T-helper 17 cell (primary cell): Measurements from ENCODE around the gene PCBP3. TPM values are rescaled to one million over a fixed set of nuclear protein-coding genes. Genes with fewer than 3 reads are reported as not detected.
A peak's percentile ranks its signal among the peaks of the same experiment; 100 is the strongest.

ENCODE experiments used
- ATAC-seq: fragments of 150-1000 bp; cut with Tn5 transposase; 2 replicates; pipeline ENCODE4 v1.10.0; 2021; ENCODE audit warnings: mild to moderate bottlenecking, moderate library complexity
- DNase-seq, 3 donors: peaks; one replicate each; pipeline versions ENCODE4 v3.0.0 to v3.0.0-alpha.2; 2020 to 2021
- H3K9me3 ChIP-seq: one replicate; pipeline ENCODE4 v1.7.0; 2013; ENCODE audit warnings: low read length, mild to moderate bottlenecking; ENCODE audit not compliant: control insufficient read depth, poor library complexity, severe bottlenecking
- H3K27ac Mint-ChIP-seq: one replicate; pipeline ENCODE4 v1.8.0; 2022; ENCODE audit warnings: mild to moderate bottlenecking, moderate library complexity, mixed read lengths
- H3K27me3 Mint-ChIP-seq: one replicate; pipeline ENCODE4 v1.8.0; 2022; ENCODE audit warnings: mixed read lengths
- H3K36me3 Mint-ChIP-seq: one replicate; pipeline ENCODE4 v1.8.0; 2022; ENCODE audit warnings: low read depth, mixed read lengths
- H3K4me1 Mint-ChIP-seq: one replicate; pipeline ENCODE4 v1.8.0; 2022; ENCODE audit warnings: mild to moderate bottlenecking, mixed read lengths
- H3K4me3 Mint-ChIP-seq: one replicate; pipeline ENCODE4 v1.8.0; 2022; ENCODE audit warnings: mild to moderate bottlenecking, moderate library complexity, mixed read lengths
- total RNA-seq, 4 donors: library from RNA in 2 of 4; stranded (reverse) in 2 of 4; gene quantifications; one replicate each; pipeline ENCODE4 v1.2.3 and lab custom pipeline; 2022 to 2026

The PCBP3 gene
- total RNA-seq, 2 donors from 2014 or later = 0.91 to 4.2 TPM

GRCh38 chr21:45869121-45870007, 225.8 kb downstream of the PCBP3 start:
- H3K27ac Mint-ChIP-seq = no peak overlapping the region
- H3K9me3 ChIP-seq = no peaks in the 10 kb centered on the region
- H3K36me3 Mint-ChIP-seq = peaks cover 3% of the 10 kb centered on the region
- peaks cover 27% of the 10 kb centered on the region for H3K27me3 Mint-ChIP-seq
- DNase-seq (no peak), ATAC-seq (no peak)
- no peak overlapping the region for H3K4me3 Mint-ChIP-seq
- peaks cover 2% of the 10 kb centered on the region for H3K4me1 Mint-ChIP-seq

- H3K27ac Mint-ChIP-seq = no peak overlapping the region
- H3K36me3 Mint-ChIP-seq = peaks cover 3% of the 10 kb centered on the region
- H3K27me3 Mint-ChIP-seq = peaks cover 27% of the 10 kb centered on the region
- no peak overlapping the region for H3K4me3 Mint-ChIP-seq
- no peaks in the 10 kb centered on the region for H3K9me3 ChIP-seq
- ATAC-seq = no peak
- no peak for DNase-seq
- peaks cover 2% of the 10 kb centered on the region for H3K4me1 Mint-ChIP-seq
Observed at GRCh38 chr21:45870421-45870820, 226.9 kb downstream of the PCBP3 start.

- no peak overlapping the region for H3K27ac Mint-ChIP-seq
- peaks cover 3% of the 10 kb centered on the region for H3K36me3 Mint-ChIP-seq
- peaks cover 2% of the 10 kb centered on the region for H3K4me1 Mint-ChIP-seq
- DNase-seq (no peak), ATAC-seq (no peak)
- H3K9me3 ChIP-seq = no peaks in the 10 kb centered on the region
- H3K4me3 Mint-ChIP-seq = no peak overlapping the region
- peaks cover 27% of the 10 kb centered on the region for H3K27me3 Mint-ChIP-seq
Observed at GRCh38 chr21:45870851-45871615, 227.5 kb downstream of the PCBP3 start.

- Mint-ChIP-seq H3K4me3 (no peak overlapping the region), H3K4me1 (peaks cover 2% of the 10 kb centered on the region), H3K27me3 (peaks cover 27% of the 10 kb centered on the region), H3K36me3 (peaks cover 3% of the 10 kb centered on the region), H3K27ac (no peak overlapping the region)
- no peaks in the 10 kb centered on the region for H3K9me3 ChIP-seq
- no peak for DNase-seq
- no peak for ATAC-seq
Observed at GRCh38 chr21:45871616-45872236, 228.2 kb downstream of the PCBP3 start.

GRCh38 chr21:45872471-45872870, 228.9 kb downstream of the PCBP3 start:
- H3K9me3 ChIP-seq = no peaks in the 10 kb centered on the region
- Mint-ChIP-seq H3K4me3 (no peak overlapping the region), H3K36me3 (peaks cover 3% of the 10 kb centered on the region), H3K27ac (peak overlapping the region; percentile 34), H3K27me3 (peaks cover 20% of the 10 kb centered on the region), H3K4me1 (peaks cover 2% of the 10 kb centered on the region)
- no peak for ATAC-seq
- no peak for DNase-seq

GRCh38 chr21:45872902-45873301, 229.4 kb downstream of the PCBP3 start:
- peaks cover 3% of the 10 kb centered on the region for H3K36me3 Mint-ChIP-seq
- DNase-seq = no peak
- no peaks in the 10 kb centered on the region for H3K9me3 ChIP-seq
- H3K27me3 Mint-ChIP-seq = peaks cover 18% of the 10 kb centered on the region
- no peak overlapping the region for H3K4me3 Mint-ChIP-seq
- no peak for ATAC-seq
- H3K4me1 Mint-ChIP-seq = peaks cover 2% of the 10 kb centered on the region
- H3K27ac Mint-ChIP-seq = peak overlapping the region; percentile 34

- peaks cover 3% of the 10 kb centered on the region for H3K36me3 Mint-ChIP-seq
- H3K27ac Mint-ChIP-seq = peak overlapping the region; percentile 73
- ATAC-seq = no peak
- DNase-seq = no peak
- H3K9me3 ChIP-seq = no peaks in the 10 kb centered on the region
- H3K4me1 Mint-ChIP-seq = peaks cover 2% of the 10 kb centered on the region
- no peak overlapping the region for H3K4me3 Mint-ChIP-seq
- H3K27me3 Mint-ChIP-seq = peaks cover 18% of the 10 kb centered on the region
Observed at GRCh38 chr21:45873418-45873817, 229.9 kb downstream of the PCBP3 start.

GRCh38 chr21:45873866-45874265, 230.3 kb downstream of the PCBP3 start:
- peaks cover 3% of the 10 kb centered on the region for H3K36me3 Mint-ChIP-seq
- H3K27me3 Mint-ChIP-seq = peaks cover 18% of the 10 kb centered on the region
- H3K4me1 Mint-ChIP-seq = peaks cover 5% of the 10 kb centered on the region
- DNase-seq = no peak
- no peak for ATAC-seq
- H3K4me3 Mint-ChIP-seq = no peak overlapping the region
- no peaks in the 10 kb centered on the region for H3K9me3 ChIP-seq
- peak overlapping the region; percentile 73 for H3K27ac Mint-ChIP-seq

GRCh38 chr21:45874716-45875415, 231.3 kb downstream of the PCBP3 start:
- Mint-ChIP-seq H3K36me3 (peaks cover 3% of the 10 kb centered on the region), H3K27me3 (peaks cover 18% of the 10 kb centered on the region), H3K4me1 (peaks cover 5% of the 10 kb centered on the region), H3K27ac (no peak overlapping the region), H3K4me3 (no peak overlapping the region)
- DNase-seq = peak in 1 of 3 donors; percentile 5
- no peak for ATAC-seq
- H3K9me3 ChIP-seq = no peaks in the 10 kb centered on the region

GRCh38 chr21:45875416-45875760, 231.9 kb downstream of the PCBP3 start:
- Mint-ChIP-seq H3K27me3 (peaks cover 18% of the 10 kb centered on the region), H3K4me3 (no peak overlapping the region), H3K36me3 (peaks cover 3% of the 10 kb centered on the region), H3K27ac (no peak overlapping the region), H3K4me1 (peaks cover 9% of the 10 kb centered on the region)
- no peaks in the 10 kb centered on the region for H3K9me3 ChIP-seq
- DNase-seq = no peak
- no peak for ATAC-seq

GRCh38 chr21:45875881-45876280, 232.4 kb downstream of the PCBP3 start:
- ATAC-seq (no peak), DNase-seq (no peak)
- peaks cover 13% of the 10 kb centered on the region for H3K4me1 Mint-ChIP-seq
- H3K27me3 Mint-ChIP-seq = peaks cover 18% of the 10 kb centered on the region
- no peak overlapping the region for H3K4me3 Mint-ChIP-seq
- no peaks in the 10 kb centered on the region for H3K9me3 ChIP-seq
- peaks cover 3% of the 10 kb centered on the region for H3K36me3 Mint-ChIP-seq
- no peak overlapping the region for H3K27ac Mint-ChIP-seq

GRCh38 chr21:45876381-45877170, 233.1 kb downstream of the PCBP3 start:
- no peaks in the 10 kb centered on the region for H3K9me3 ChIP-seq
- DNase-seq (peak in 1 of 3 donors; percentile 6), ATAC-seq (no peak)
- Mint-ChIP-seq H3K36me3 (peaks cover 3% of the 10 kb centered on the region), H3K27ac (no peak overlapping the region), H3K4me3 (no peak overlapping the region), H3K27me3 (peaks cover 18% of the 10 kb centered on the region), H3K4me1 (peaks cover 20% of the 10 kb centered on the region)
